SU-DHL-6 (cell line): Measurements from ENCODE around the gene OR1S1.

Experiments used
- H2AFZ ChIP-seq: fragments of 200-600 bp; sonication (generic); 2 replicates; pipeline ENCODE4 v1.6.1; 2014; ENCODE audit warnings: low read depth, mild to moderate bottlenecking, moderate library complexity, mixed read lengths, antibody characterized with exemption, low read length; ENCODE audit not compliant: severe bottlenecking
- H3F3A ChIP-seq: fragments of 200-600 bp; shearing (Covaris generic); 2 replicates; pipeline ENCODE4 v1.6.0; 2016; ENCODE audit warnings: antibody characterized with exemption, mild to moderate bottlenecking; ENCODE audit not compliant: insufficient read depth
- H3K27ac ChIP-seq: fragments of 200-600 bp; sonication (generic); 2 replicates; pipeline ENCODE4 v1.5.1; 2016; ENCODE audit warnings: low read depth, mild to moderate bottlenecking, low read length, moderate library complexity, mixed read lengths
- H3K27me3 ChIP-seq: fragments of 200-600 bp; sonication (generic), shearing (Covaris generic); 2 replicates; pipeline ENCODE4 v1.6.0; 2014; ENCODE audit warnings: mild to moderate bottlenecking, low read length
- H3K36me3 ChIP-seq: fragments of 200-600 bp; sonication (generic); 2 replicates; pipeline ENCODE4 v1.6.1; 2014; ENCODE audit warnings: mild to moderate bottlenecking, low read length, mixed read lengths
- H3K4me2 ChIP-seq: fragments of 300-600, 200-600 bp; shearing (Covaris generic), sonication (generic); 2 replicates; pipeline ENCODE4 v1.6.0; 2014; ENCODE audit warnings: low read length, low read depth, mild to moderate bottlenecking; ENCODE audit not compliant: poor library complexity, severe bottlenecking
- H3K4me3 ChIP-seq: fragments of 200-600 bp; sonication (generic); 2 replicates; pipeline ENCODE4 v1.5.1; 2014; ENCODE audit warnings: antibody characterized with exemption, low read length, mild to moderate bottlenecking, mixed read lengths; ENCODE audit not compliant: insufficient read depth, poor library complexity, severe bottlenecking
- H3K79me2 ChIP-seq: fragments of 200-600 bp; sonication (generic); 2 replicates; pipeline ENCODE4 v1.6.1; 2014; ENCODE audit warnings: mild to moderate bottlenecking, low read length, moderate library complexity; ENCODE audit not compliant: insufficient read depth
- H3K9ac ChIP-seq: fragments of 200-600 bp; sonication (generic); 2 replicates; pipeline ENCODE4 v1.7.0; 2014; ENCODE audit warnings: mild to moderate bottlenecking, low read length
- H3K9me2 ChIP-seq: fragments of 200-600 bp; sonication (generic); replicated peaks from 2 replicates; pipeline ENCODE4 v1.6.1; 2014; ENCODE audit warnings: low read length; ENCODE audit not compliant: insufficient read depth
- H3K9me3 ChIP-seq: fragments of 200-600 bp; sonication (generic); 2 replicates; pipeline ENCODE4 v1.6.1; 2014; ENCODE audit warnings: low read length, mixed read lengths; ENCODE audit not compliant: insufficient read depth
- H4K20me1 ChIP-seq: fragments of 200-600 bp; sonication (generic); 2 replicates; pipeline ENCODE4 v1.6.1; 2014; ENCODE audit warnings: low read depth, mild to moderate bottlenecking, antibody characterized with exemption, low read length, moderate library complexity, mixed read lengths
- EZH2phosphoT487 ChIP-seq: fragments of 200-600 bp; sonication (generic), shearing (Covaris generic); conservative IDR thresholded peaks from 2 replicates; pipeline ENCODE4 v1.6.1; 2018; ENCODE audit warnings: mild to moderate bottlenecking, antibody characterized with exemption, low read length, moderate library complexity, mixed read lengths
- TF ChIP-seq, protein P1 (sequence below): fragments of 200-600 bp; sonication (generic); IDR thresholded peaks from one replicate; pipeline ENCODE4 v1.5.1; 2017; ENCODE audit warnings: antibody characterized with exemption, mild to moderate bottlenecking, low read length, moderate library complexity; ENCODE audit not compliant: insufficient read depth, poor library complexity, severe bottlenecking

Gene OR1S1

DNA sequence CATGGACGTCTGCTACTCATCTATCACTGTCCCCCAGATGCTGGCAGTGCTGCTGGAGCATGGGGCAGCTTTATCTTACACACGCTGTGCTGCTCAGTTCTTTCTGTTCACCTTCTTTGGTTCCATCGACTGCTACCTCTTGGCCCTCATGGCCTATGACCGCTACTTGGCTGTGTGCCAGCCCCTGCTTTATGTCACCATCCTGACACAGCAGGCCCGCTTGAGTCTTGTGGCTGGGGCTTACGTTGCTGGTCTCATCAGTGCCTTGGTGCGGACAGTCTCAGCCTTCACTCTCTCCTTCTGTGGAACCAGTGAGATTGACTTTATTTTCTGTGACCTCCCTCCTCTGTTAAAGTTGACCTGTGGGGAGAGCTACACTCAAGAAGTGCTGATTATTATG lies 32.9 kb upstream of the OR1S1 start:
- no peak overlapping the region for H3K4me2 ChIP-seq
- H3K9ac ChIP-seq, result no peak overlapping the region
- no peaks in the 10 kb centered on the region for H4K20me1 ChIP-seq
- H2AFZ ChIP-seq, result no peak overlapping the region
- no peak for TF ChIP-seq EZH2phosphoT487
- TF ChIP-seq, protein P1, sequence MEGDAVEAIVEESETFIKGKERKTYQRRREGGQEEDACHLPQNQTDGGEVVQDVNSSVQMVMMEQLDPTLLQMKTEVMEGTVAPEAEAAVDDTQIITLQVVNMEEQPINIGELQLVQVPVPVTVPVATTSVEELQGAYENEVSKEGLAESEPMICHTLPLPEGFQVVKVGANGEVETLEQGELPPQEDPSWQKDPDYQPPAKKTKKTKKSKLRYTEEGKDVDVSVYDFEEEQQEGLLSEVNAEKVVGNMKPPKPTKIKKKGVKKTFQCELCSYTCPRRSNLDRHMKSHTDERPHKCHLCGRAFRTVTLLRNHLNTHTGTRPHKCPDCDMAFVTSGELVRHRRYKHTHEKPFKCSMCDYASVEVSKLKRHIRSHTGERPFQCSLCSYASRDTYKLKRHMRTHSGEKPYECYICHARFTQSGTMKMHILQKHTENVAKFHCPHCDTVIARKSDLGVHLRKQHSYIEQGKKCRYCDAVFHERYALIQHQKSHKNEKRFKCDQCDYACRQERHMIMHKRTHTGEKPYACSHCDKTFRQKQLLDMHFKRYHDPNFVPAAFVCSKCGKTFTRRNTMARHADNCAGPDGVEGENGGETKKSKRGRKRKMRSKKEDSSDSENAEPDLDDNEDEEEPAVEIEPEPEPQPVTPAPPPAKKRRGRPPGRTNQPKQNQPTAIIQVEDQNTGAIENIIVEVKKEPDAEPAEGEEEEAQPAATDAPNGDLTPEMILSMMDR, result no peak
- H3F3A ChIP-seq, result no peaks in the 10 kb centered on the region
- H3K36me3 ChIP-seq, result no peaks in the 10 kb centered on the region
- no peak overlapping the region for H3K27ac ChIP-seq
- no peaks in the 10 kb centered on the region for H3K9me2 ChIP-seq
- H3K4me3 ChIP-seq, result no peak overlapping the region
- H3K27me3 ChIP-seq, result no peaks in the 10 kb centered on the region
- no peaks in the 10 kb centered on the region for H3K79me2 ChIP-seq
- H3K9me3 ChIP-seq, result no peaks in the 10 kb centered on the region

DNA sequence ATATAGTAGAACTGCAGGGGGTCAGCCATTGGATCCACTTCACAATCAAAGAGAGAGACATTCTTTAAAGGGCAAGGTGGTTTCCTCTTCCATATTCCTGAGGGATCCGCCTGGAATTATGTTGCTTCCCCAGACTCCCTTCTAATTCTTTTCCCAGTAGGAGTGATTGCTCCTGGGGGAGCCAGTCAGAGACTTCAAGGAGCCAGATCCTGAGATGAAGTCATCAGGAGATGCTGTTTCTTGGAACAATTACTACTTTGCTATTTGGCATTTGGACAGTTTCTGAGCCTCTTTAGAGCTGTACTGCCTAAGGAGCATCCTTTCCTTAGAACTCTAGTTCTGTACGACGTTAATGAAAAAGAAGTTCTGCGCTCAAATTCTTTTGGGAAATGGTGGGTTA lies 25.6 kb upstream of the OR1S1 start:
- H4K20me1 ChIP-seq, result no peaks in the 10 kb centered on the region
- no peaks in the 10 kb centered on the region for H3K27me3 ChIP-seq
- no peaks in the 10 kb centered on the region for H3F3A ChIP-seq
- H3K9me2 ChIP-seq, result no peaks in the 10 kb centered on the region
- no peak overlapping the region for H2AFZ ChIP-seq
- H3K4me3 ChIP-seq, result no peak overlapping the region
- H3K27ac ChIP-seq, result no peak overlapping the region
- H3K9ac ChIP-seq, result no peak overlapping the region
- H3K4me2 ChIP-seq, result no peak overlapping the region
- H3K9me3 ChIP-seq, result no peaks in the 10 kb centered on the region
- TF ChIP-seq EZH2phosphoT487, result no peak
- TF ChIP-seq, protein P1, result no peak
- H3K36me3 ChIP-seq, result no peaks in the 10 kb centered on the region
- no peaks in the 10 kb centered on the region for H3K79me2 ChIP-seq

DNA sequence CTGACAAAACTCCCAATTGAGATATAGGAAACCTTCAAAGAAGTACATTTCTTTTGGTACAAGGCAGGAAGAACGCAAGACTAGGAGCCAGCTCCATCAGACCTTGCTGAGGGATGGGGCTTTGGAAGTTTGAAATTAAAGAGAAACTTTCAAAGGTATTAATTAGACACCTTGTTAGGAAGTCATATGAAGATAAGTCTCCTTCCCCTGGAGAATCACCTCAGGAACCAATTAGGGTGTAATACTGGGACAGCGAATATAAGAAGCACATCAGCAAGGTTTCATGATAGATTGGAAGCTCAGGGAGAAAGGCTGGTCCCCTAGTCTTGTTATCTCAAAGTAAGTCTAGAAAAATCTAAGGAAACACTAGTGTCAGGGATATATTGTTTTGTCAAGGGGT lies 23.8 kb upstream of the OR1S1 start, which contains the start of gene OR9Q2:
TSS of gene OR9Q2 (plus strand) at position 301 of the 400 bp plus-strand sequence. CDS start 1,421 bp downstream, outside the sequence.
- Histone ChIP-seq H3F3A (no peaks in the 10 kb centered on the region), H3K27ac (no peak within 1 kb of the TSS), H2AFZ (no peak within 1 kb of the TSS), H3K27me3 (no peaks in the 10 kb centered on the region), H4K20me1 (no peaks in the 10 kb centered on the region), H3K4me2 (no peak within 1 kb of the TSS), H3K36me3 (no peaks in the 10 kb centered on the region), H3K9ac (no peak within 1 kb of the TSS), H3K4me3 (no peak within 1 kb of the TSS), H3K9me3 (no peaks in the 10 kb centered on the region), H3K9me2 (no peaks in the 10 kb centered on the region), H3K79me2 (no peaks in the 10 kb centered on the region)
- TF ChIP-seq EZH2phosphoT487, result no peak
- TF ChIP-seq, protein P1, result no peak

GRCh38 chr11:58192229-58192628 lies 20.3 kb upstream of the OR1S1 start:
- Histone ChIP-seq H3K79me2 (no peaks in the 10 kb centered on the region), H3K36me3 (no peaks in the 10 kb centered on the region), H3K4me2 (no peak overlapping the region), H3K27me3 (no peaks in the 10 kb centered on the region), H3K9me3 (no peaks in the 10 kb centered on the region), H3K27ac (no peak overlapping the region), H3K9me2 (no peaks in the 10 kb centered on the region), H3K4me3 (no peak overlapping the region), H2AFZ (no peak overlapping the region), H3K9ac (no peak overlapping the region), H3F3A (no peaks in the 10 kb centered on the region), H4K20me1 (no peaks in the 10 kb centered on the region)
- TF ChIP-seq, protein P1, result no peak
